Ecto neural progenitor cell (in vitro differentiated cells): ENCODE data around the gene PPP6R3.

Source experiments
- DNase-seq: peaks from one replicate; pipeline ENCODE4 v3.0.0-alpha.2; 2018; ENCODE audit warnings: low spot score

Gene PPP6R3, protein sequence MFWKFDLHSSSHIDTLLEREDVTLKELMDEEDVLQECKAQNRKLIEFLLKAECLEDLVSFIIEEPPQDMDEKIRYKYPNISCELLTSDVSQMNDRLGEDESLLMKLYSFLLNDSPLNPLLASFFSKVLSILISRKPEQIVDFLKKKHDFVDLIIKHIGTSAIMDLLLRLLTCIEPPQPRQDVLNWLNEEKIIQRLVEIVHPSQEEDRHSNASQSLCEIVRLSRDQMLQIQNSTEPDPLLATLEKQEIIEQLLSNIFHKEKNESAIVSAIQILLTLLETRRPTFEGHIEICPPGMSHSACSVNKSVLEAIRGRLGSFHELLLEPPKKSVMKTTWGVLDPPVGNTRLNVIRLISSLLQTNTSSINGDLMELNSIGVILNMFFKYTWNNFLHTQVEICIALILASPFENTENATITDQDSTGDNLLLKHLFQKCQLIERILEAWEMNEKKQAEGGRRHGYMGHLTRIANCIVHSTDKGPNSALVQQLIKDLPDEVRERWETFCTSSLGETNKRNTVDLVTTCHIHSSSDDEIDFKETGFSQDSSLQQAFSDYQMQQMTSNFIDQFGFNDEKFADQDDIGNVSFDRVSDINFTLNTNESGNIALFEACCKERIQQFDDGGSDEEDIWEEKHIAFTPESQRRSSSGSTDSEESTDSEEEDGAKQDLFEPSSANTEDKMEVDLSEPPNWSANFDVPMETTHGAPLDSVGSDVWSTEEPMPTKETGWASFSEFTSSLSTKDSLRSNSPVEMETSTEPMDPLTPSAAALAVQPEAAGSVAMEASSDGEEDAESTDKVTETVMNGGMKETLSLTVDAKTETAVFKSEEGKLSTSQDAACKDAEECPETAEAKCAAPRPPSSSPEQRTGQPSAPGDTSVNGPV

DNA sequence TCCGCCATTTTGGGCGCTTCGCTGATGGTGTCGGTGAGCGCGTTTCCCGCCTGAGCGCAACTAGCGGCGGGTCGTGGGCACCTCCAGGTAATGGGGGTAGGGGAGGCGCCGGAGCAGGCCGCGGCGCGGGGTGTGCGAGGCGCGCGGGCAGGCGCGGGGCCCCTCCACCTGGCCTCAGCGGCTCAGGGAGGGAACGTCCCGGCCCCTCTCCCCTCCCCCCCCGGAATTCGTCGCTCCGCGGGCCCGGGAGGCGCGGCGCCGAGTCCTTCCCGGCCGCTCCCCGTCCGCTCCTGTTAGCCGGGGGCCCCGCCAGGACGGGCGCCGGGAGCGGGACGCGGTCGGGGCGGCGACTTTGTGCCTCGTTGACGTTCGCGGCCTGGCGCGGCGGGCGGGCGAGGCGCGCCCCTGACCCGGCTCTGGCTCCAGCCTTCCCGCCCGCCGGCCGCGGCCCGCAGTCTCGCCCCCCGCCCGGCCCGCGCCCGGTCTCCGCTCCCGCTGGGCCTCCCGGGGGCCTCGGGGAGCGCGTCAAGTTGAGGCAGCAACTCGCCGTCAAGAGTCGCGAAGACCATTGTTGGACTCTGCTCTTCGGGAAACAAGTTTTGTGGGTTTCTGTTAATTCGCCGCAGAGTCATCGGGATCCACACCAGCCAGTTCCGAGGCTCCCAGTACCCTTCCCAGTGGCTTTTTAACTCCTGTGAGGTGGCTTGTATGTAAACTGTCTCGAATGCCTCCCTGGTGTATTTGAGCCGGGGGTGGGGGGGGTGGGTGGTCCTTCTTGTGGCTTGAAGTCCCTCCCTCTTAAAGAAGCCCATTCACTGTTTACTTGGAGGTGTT, at the start of gene PPP6R3:
Gene PPP6R3, plus strand, starts transcription at position 12 of the 834 bp plus-strand sequence. CDS start 76,913 bp downstream, outside the sequence.
- DNase-seq = no peak

DNA sequence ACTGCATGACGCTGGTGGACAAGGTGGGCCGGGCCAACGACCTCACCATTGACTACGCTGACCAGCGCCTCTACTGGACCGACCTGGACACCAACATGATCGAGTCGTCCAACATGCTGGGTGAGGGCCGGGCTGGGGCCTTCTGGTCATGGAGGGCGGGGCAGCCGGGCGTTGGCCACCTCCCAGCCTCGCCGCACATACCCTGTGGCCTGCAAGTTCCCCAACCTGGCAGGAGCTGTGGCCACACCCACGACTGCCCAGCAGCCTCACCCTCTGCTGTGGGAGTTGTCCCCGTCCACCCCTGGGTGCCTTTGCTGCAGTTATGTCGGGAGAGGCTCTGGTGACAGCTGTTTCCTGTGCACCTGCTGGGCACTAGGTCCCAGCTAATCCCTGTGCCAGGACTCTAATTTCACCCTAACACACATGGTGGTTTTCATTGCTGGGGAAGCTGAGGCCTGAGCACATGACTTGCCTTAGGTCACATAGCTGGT, 49.0 kb upstream of the PPP6R3 start:
- no peak for DNase-seq

DNA sequence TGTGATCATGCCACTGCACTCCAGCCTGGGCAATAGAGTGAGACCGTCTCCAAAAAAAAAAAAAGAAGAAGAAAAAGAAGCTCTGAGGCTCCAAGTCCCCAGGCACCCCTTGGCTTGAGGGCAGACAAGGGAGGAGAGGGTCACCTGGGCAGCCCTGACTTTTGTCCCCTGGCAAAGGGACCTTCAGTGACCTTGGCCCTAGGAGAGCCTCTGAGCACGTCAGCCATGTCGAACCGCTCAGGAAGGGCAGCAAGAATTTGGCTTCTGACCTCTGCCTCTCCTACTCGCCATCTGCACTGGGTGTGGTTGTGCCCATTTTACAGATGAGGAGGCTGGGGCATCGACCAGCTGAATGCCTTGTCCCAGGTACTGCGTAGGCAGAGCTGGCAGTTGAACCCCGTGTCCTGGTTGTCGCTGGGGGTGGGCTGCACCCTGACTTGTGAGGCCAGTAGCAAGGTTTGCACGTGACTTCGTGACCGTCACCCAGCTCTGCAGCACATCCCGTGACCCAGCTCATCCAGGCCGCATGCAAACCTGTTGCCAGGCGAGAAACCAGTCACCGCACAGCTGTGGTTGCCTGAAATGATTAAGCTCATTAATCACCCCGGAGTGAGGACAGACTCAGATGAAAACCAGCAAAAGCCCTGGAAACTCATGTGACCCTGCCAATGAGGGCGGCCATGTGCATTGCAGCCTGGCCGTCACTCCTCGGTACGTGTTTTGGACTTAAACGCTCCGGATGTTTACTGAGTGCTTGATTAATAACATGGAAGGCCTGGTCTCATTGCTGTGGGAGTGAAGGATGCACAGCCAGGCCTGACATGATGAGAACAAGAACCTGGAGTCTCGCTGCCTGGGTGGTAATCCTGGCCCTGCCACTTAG, 47.7 kb upstream of the PPP6R3 start:
- no peak for DNase-seq

DNA sequence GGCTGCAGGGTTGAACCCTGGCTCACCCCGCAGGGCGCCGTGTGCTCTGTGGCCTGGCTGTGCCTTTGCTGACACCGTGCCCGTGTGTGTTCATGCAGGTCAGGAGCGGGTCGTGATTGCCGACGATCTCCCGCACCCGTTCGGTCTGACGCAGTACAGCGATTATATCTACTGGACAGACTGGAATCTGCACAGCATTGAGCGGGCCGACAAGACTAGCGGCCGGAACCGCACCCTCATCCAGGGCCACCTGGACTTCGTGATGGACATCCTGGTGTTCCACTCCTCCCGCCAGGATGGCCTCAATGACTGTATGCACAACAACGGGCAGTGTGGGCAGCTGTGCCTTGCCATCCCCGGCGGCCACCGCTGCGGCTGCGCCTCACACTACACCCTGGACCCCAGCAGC, 47.0 kb upstream of the PPP6R3 start:
- DNase-seq = no peak

DNA sequence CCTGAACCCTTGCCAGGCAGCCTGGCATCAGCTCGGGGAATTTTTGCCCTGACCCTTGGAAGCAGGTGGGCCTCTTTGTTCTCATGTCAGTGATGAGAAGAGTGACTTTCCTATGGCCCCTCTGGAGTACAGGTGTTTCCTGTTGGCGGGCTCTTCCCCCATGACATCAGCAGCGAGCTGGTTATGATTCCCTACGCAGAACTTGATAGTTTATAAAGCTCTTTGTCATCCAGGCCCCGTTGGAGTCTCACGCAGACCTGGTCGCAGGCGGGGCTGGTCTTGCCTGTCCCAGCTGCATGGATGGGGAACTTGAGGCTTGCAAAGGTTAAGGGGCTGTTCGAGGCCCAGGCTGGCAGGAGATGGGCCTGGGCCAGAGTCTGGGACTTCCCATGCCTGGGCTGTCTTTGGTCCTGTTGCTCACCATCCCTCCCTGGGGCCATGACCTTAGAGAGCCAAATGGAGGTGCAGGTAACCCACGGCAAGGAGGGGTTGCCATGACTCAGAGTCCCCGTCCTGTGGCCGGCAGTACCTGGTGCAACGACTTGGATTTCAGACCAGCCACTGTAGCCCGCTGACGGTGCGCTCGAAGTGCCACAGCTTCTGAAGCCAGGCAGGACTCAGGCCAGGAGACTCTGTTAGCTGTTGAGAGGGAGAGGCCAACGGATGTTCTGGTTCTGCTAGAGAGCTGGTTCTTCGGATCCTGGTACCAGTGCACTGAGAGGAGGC, 45.9 kb upstream of the PPP6R3 start:
- DNase-seq = no peak

DNA sequence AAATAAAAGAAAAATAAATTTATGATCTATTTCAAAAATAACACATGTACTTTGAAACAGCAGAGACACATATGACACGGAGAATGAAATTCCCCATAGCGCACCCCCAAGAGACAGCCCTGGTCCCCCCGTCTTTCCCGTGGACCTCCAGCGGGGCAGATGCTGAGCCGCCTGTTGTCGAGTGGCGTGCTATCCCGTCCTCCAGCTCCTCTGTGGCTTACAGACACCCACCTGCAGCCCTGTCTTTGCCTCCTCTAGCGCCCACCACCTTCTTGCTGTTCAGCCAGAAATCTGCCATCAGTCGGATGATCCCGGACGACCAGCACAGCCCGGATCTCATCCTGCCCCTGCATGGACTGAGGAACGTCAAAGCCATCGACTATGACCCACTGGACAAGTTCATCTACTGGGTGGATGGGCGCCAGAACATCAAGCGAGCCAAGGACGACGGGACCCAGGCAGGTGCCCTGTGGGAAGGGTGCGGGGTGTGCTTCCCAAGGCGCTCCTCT, 44.4 kb upstream of the PPP6R3 start:
- DNase-seq = no peak

DNA sequence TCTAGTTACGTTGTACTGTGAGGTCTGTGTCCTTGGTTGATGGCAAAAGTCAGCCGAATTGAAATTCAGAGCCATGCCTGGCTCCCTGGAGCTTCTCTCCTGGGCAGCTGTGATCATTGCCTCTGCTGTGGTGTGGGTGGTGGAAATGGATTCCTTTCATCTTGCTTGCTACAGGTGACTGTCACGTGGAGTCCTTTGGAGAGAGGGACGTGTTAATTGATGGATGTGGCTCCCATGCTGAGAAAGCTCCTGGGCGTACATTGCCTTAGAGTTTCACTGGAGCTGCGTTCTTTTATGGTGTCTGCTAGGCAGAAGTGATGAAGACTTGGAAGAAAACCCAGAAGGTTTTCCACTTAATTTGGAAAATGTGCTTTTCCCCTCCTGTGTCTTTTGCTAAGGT, 41.9 kb upstream of the PPP6R3 start:
- DNase-seq = no peak

DNA sequence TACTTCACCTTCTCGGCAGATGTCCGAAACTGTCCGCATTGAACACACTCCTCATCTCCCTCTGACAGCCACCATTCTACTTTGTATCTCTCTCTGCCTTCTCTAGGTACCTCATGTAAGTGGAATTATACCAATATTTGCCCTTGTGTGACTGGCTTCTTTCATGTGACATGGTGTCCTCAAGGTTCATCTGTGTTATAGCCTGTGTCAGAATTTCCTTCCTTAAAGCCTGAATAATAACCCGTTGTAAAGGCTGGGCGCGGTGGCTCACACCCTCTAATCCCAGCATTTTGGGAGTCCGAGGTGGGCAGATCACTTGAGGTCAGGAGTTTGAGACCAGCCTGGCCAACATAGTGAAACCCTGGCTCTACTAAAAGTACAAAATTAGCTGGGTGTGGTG, 40.4 kb upstream of the PPP6R3 start:
- DNase-seq = no peak

DNA sequence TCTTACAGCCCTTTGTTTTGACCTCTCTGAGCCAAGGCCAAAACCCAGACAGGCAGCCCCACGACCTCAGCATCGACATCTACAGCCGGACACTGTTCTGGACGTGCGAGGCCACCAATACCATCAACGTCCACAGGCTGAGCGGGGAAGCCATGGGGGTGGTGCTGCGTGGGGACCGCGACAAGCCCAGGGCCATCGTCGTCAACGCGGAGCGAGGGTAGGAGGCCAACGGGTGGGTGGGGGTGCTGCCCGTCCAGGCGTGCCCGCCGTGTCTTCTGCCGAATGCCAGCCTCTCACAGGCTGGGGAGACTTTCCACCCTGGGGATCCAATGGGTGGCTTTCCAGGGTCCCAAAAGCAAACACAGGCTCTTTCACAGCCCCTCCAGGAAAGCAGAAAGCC, 37.1 kb upstream of the PPP6R3 start:
- DNase-seq = no peak

DNA sequence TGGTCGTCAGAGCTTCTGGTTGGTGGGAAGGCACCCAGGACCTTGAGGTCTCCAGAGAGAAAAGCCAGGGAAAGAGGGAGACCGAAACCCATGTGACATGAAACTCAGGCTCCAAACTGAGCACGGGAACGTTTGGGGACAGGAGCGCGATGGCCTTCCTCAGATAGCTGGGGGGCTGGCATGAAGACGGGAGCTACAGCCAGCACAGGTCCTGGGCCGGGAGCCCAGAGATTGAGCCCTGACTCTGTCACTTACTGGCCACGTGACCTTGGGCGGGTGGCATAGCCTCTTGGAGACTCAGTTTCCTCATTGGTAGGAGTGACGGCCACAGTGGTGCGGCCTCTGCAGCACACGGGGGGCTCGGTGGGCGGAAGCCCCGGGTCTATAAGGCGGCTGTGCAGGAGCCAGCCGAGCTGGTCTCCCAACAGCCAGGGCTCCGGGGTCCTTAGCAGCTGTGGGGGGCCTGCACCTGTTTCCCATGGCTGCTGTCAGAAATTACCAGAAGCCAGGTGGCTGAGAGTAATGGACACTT, 36.4 kb upstream of the PPP6R3 start:
- DNase-seq = no peak

DNA sequence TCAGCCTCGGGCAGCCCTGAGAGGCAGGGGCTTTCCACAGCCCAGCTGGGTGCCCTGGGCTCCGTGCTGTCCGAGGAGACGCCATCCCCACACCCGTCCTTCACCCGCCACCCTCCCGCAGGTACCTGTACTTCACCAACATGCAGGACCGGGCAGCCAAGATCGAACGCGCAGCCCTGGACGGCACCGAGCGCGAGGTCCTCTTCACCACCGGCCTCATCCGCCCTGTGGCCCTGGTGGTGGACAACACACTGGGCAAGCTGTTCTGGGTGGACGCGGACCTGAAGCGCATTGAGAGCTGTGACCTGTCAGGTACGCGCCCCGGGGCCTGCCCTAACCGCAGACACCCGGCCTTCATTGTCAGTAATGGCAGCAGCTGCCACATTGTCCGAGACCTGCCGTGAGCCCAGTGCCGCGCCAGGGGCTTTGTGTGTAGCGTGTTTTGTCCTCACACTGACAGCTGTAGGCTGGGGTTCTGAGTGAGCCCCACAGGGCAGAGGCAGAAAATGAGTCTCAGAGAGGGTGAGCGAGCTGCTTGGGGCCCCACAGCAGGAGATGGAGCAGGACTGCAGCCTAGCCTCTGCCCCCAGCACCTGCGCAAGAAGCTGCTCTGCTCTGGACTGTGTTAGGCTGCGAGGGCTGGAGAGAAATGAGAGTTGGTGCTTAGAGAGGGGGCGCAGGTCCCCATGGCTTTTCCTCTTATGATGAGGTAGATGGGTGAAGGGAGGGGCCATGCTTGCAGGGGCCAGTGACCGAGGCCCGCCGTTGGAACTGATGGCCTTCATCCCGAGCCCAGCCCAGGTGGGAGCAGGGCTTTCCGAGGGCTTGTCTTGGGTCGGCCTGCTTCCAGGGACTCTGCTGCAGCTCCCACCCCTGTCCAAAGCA, 35.3 kb upstream of the PPP6R3 start:
- DNase-seq = no peak

DNA sequence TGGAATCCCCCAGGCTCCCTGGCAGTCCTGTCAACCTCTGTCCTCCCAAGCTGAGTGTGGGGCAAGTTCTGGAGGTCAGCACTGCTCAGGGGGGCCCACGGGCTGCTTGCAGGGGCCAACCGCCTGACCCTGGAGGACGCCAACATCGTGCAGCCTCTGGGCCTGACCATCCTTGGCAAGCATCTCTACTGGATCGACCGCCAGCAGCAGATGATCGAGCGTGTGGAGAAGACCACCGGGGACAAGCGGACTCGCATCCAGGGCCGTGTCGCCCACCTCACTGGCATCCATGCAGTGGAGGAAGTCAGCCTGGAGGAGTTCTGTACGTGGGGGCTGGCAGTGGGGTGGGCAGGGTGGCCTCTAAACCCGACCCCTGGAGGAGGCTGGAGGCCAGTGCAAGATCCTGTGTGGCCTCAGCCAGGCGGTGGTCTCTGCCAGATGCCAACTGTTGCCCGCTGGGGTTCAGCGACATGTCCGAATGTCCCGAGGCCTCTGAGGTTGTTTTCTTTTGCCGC, 34.6 kb upstream of the PPP6R3 start:
- no peak for DNase-seq

DNA sequence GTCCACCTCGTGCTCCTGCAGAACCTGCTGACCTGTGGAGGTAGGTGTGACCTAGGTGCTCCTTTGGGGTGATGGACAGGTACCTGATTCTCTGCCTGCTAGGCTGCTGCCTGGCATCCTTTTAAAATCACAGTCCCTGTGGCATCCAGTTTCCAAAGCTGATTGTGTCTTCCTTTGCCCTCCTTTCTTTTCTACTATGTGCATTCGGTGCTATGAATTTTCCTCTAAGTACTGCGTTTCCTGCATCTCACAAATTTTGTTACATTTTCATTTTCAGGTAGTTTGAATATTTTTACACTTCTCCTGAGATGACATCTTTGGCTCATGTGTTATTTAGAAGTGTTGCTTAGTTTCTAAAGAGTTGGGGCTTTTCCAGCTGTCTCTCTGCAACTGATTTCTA, 30.9 kb upstream of the PPP6R3 start:
- DNase-seq = no peak

DNA sequence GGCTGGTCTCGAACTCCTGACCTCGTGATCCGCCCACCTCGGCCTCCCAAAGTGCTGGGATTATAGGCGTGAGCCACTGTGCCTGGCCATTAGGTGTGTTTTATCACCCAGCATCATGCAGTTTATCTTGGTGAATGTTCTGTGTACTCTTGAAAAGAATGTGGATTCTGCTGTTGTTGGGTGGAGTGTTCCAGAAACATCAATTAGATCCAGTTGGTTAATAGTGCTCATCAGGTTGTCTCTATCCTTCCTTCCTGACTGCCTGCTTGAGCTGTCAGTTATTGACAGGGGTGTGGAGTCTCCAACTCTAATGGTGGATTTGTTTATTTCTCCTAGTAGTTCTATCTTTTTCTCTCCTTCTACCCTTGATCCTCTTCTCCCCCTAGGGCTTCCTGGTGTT, 30.2 kb upstream of the PPP6R3 start:
- no peak for DNase-seq

DNA sequence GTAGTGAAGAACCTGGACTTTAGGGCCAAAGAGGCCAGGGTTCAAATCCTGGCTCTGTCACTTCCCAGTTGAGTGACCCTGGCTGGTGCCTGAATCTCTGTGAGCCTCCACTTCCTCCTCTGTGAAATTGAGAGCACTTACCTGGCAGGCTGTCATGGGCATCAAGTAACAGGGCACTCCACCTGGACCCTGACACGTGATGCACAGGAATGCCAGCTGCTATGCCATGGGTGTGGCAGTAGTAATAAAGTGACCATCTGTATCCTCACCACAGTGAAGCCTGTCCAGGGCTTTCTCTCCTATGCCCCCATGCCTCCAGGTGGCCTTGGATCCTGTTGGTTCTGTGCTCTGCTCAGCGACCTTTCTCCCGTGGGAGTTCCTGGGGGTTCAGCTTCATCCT, 29.8 kb upstream of the PPP6R3 start:
- DNase-seq = no peak

DNA sequence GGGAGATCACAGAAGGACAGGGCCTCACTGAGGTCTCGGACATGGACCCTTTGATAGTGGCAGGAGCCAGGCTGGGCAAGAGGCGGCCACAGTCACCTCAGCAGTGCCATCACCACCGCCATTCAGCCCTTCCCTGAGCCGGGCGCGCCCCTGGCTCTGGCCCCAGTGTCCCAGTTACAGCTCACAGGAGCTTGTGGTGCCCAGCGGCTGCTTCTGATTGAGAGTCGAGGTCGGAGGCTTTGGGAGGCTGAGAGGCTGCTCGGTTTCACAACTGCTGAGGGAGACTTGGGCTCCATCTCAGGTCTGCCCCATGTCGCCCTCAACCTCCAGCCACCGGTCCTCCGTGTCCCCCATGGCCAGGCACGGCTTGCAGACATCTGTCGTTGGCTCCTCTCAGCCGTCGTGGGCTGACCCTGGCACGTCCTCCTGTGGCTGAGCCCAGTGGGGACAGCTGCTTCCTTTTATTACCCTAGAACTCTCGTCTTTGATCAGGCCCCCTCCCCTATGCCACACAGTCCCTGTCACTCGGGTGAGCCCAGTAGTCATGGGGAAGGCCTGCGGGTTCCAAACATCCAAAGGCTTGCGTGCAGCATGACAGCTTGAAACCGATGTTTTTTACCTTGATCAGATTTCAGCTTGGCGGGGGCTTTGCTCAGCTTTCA, 28.4 kb upstream of the PPP6R3 start:
- DNase-seq = no peak

DNA sequence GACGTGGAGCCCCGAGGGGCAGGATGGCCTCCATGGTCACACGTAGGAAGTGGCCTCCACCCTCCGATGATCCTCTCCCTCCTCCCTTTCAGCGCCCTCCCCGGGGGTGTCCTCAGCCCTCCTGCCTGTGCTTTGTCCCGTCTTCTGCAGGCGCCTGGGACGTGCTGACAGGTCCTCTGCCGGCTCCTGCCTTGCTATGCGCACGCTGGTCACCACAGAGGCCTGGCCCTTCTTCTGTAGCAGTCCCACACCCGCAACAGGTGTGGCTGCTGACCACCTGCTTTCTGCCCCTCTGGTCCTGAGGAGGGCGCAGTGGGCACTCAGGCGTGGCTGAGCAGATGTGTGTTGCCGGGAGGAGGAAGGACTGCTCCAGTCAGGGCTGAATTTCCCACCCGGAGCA, 27.7 kb upstream of the PPP6R3 start:
- DNase-seq = no peak

DNA sequence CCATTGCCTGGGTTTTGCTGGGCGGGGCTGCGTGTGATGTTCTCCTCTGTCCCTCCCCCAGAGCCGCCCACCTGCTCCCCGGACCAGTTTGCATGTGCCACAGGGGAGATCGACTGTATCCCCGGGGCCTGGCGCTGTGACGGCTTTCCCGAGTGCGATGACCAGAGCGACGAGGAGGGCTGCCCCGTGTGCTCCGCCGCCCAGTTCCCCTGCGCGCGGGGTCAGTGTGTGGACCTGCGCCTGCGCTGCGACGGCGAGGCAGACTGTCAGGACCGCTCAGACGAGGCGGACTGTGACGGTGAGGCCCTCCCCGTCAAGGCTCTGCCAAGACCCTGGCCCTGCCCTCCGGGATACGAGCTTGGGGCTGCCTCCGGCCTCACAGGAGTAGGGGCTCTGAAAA, 27.0 kb upstream of the PPP6R3 start:
- DNase-seq = no peak
